ENCODE measurements around the gene TTLL7.

The TTLL7 gene

GRCh38 chr1:83961571-83962295, 37.2 kb downstream of the TTLL7 start:
- no peaks in the 10 kb centered on the region for H3F3A ChIP-seq (ENCODE audit: insufficient read depth, low read length)
- H3K4me1 ChIP-seq (ENCODE audit: insufficient read depth, low read length, severe bottlenecking): no peaks in the 10 kb centered on the region
- no peaks in the 10 kb centered on the region for H3K79me2 ChIP-seq (ENCODE audit: insufficient read depth, low read length)
- H3K27ac ChIP-seq (ENCODE audit: low read depth, low read length, poor library complexity, severe bottlenecking): no peak overlapping the region
- no peak overlapping the region for H3K4me3 ChIP-seq (ENCODE audit: low read depth, low read length, poor library complexity, severe bottlenecking)
- H2AFZ ChIP-seq (ENCODE audit: low read length): no peak overlapping the region
- no peak overlapping the region for H3K9ac ChIP-seq (ENCODE audit: low read length)
- no peak overlapping the region for H3K4me2 ChIP-seq (ENCODE audit: low read length)
- H4K20me1 ChIP-seq (ENCODE audit: insufficient read depth, low read length): no peaks in the 10 kb centered on the region
- no peaks in the 10 kb centered on the region for H3K9me2 ChIP-seq (ENCODE audit: low read depth, low read length)
- no peaks in the 10 kb centered on the region for H3K36me3 ChIP-seq (ENCODE audit: insufficient read depth, low read length)
- TF ChIP-seq CTCF (IDR thresholded peaks at IDR 0.05; ENCODE audit: low read length) (no peak), EZH2 (IDR thresholded peaks at IDR 0.05; ENCODE audit: borderline replicate concordance, low read length) (no peak)
- no peaks in the 10 kb centered on the region for H3K9me3 ChIP-seq (ENCODE audit: low read length)
- no peaks in the 10 kb centered on the region for H3K27me3 ChIP-seq (ENCODE audit: insufficient read depth, low read length)

GRCh38 chr1:83960669-83961277, 38.2 kb downstream of the TTLL7 start:
- no peak overlapping the region for H2AFZ ChIP-seq (ENCODE audit: low read length)
- H3K4me3 ChIP-seq (ENCODE audit: low read depth, low read length, poor library complexity, severe bottlenecking): no peak overlapping the region
- no peaks in the 10 kb centered on the region for H3F3A ChIP-seq (ENCODE audit: insufficient read depth, low read length)
- H3K9ac ChIP-seq (ENCODE audit: low read length): no peak overlapping the region
- no peaks in the 10 kb centered on the region for H3K36me3 ChIP-seq (ENCODE audit: insufficient read depth, low read length)
- no peaks in the 10 kb centered on the region for H3K79me2 ChIP-seq (ENCODE audit: insufficient read depth, low read length)
- H3K9me3 ChIP-seq (ENCODE audit: low read length): no peaks in the 10 kb centered on the region
- H3K4me1 ChIP-seq (ENCODE audit: insufficient read depth, low read length, severe bottlenecking): no peaks in the 10 kb centered on the region
- no peaks in the 10 kb centered on the region for H3K9me2 ChIP-seq (ENCODE audit: low read depth, low read length)
- no peaks in the 10 kb centered on the region for H4K20me1 ChIP-seq (ENCODE audit: insufficient read depth, low read length)
- no peak overlapping the region for H3K27ac ChIP-seq (ENCODE audit: low read depth, low read length, poor library complexity, severe bottlenecking)
- no peaks in the 10 kb centered on the region for H3K27me3 ChIP-seq (ENCODE audit: insufficient read depth, low read length)
- H3K4me2 ChIP-seq (ENCODE audit: low read length): no peak overlapping the region
- no peak for TF ChIP-seq EZH2 (IDR thresholded peaks at IDR 0.05; ENCODE audit: borderline replicate concordance, low read length)
- no peak for TF ChIP-seq CTCF (IDR thresholded peaks at IDR 0.05; ENCODE audit: low read length)

- H3K27me3 ChIP-seq (ENCODE audit: insufficient read depth, low read length): no peaks in the 10 kb centered on the region
These were observed 39.0 kb downstream of the TTLL7 start for GRCh38 chr1:83959824-83960498.

More at GRCh38 chr1:83959824-83960498, 39.0 kb downstream of the TTLL7 start:
- Histone ChIP-seq H2AFZ (ENCODE audit: low read length) (no peak overlapping the region), H3K27ac (ENCODE audit: low read depth, low read length, poor library complexity, severe bottlenecking) (no peak overlapping the region), H3K36me3 (ENCODE audit: insufficient read depth, low read length) (no peaks in the 10 kb centered on the region), H3K79me2 (ENCODE audit: insufficient read depth, low read length) (no peaks in the 10 kb centered on the region), H3F3A (ENCODE audit: insufficient read depth, low read length) (no peaks in the 10 kb centered on the region), H3K9me2 (ENCODE audit: low read depth, low read length) (no peaks in the 10 kb centered on the region), H3K4me3 (ENCODE audit: low read depth, low read length, poor library complexity, severe bottlenecking) (no peak overlapping the region), H3K9me3 (ENCODE audit: low read length) (no peaks in the 10 kb centered on the region), H3K9ac (ENCODE audit: low read length) (no peak overlapping the region), H3K4me1 (ENCODE audit: insufficient read depth, low read length, severe bottlenecking) (no peaks in the 10 kb centered on the region), H3K4me2 (ENCODE audit: low read length) (no peak overlapping the region), H4K20me1 (ENCODE audit: insufficient read depth, low read length) (no peaks in the 10 kb centered on the region)
- TF ChIP-seq CTCF (IDR thresholded peaks at IDR 0.05; ENCODE audit: low read length): no peak
- TF ChIP-seq EZH2 (IDR thresholded peaks at IDR 0.05; ENCODE audit: borderline replicate concordance, low read length): no peak
